PC-9 (cell line): ENCODE data around the gene CEBPA.

Experiments
- CTCF ChIP-seq: fragments of 200-600 bp; sonication (generic); conservative IDR thresholded peaks from 2 replicates; pipeline ENCODE4 v1.6.1; 2017; ENCODE audit warnings: mixed run types, antibody characterized with exemption, mild to moderate bottlenecking, moderate library complexity
- EZH2 ChIP-seq: fragments of 200-600 bp; sonication (generic); IDR thresholded peaks from 2 replicates; pipeline ENCODE4 v1.8.0; 2017; ENCODE audit warnings: antibody characterized with exemption, low read depth

GRCh38 chr19:33287438-33287837 is 14.9 kb downstream of the CEBPA start:
- TF ChIP-seq CTCF (no peak), EZH2 (no peak)
